BLaER1 (cell line): ENCODE data around the gene C1orf141.
"Not testable (repeated sequence)": the region's sequence is repeated elsewhere in the genome, so short reads cannot be mapped to it uniquely, and the experiment has no call there.

ENCODE experiments used
- H3K27ac ChIP-seq: shearing (Covaris generic); formaldehyde crosslinking; 2 replicates; pipeline ENCODE4 v1.8.1; 2022
- H3K27me3 ChIP-seq: shearing (Covaris generic); formaldehyde crosslinking; 2 replicates; pipeline ENCODE4 v1.8.1; 2022
- H3K36me3 ChIP-seq: shearing (Covaris generic); formaldehyde crosslinking; 2 replicates; pipeline ENCODE4 v1.8.1; 2022
- H3K4me1 ChIP-seq: shearing (Covaris generic); formaldehyde crosslinking; 2 replicates; pipeline ENCODE4 v1.8.1; 2022
- H3K4me2 ChIP-seq: shearing (Covaris generic); formaldehyde crosslinking; 2 replicates; pipeline ENCODE4 v1.8.1; 2022
- H3K4me3 ChIP-seq: shearing (Covaris generic); formaldehyde crosslinking; 2 replicates; pipeline ENCODE4 v1.8.1; 2022
- H3K9ac ChIP-seq: shearing (Covaris generic); formaldehyde crosslinking; 2 replicates; pipeline ENCODE4 v1.8.1; 2022
- H3K9me3 ChIP-seq: shearing (Covaris generic); formaldehyde crosslinking; 2 replicates; pipeline ENCODE4 v1.8.1; 2022
- H4K20me1 ChIP-seq: shearing (Covaris generic); formaldehyde crosslinking; 2 replicates; pipeline ENCODE4 v1.8.1; 2022
- Cebpa-rat ChIP-seq: shearing (Covaris generic); IDR thresholded peaks from 2 replicates; pipeline ENCODE4 v1.8.1; 2022

C1orf141 gene

GRCh38 chr1:67097305-67097704 is 37.5 kb downstream of the C1orf141 start:
- Histone ChIP-seq H3K27ac (no peak overlapping the region), H3K4me1 (no peaks in the 10 kb centered on the region), H3K9ac (no peak overlapping the region), H3K4me2 (no peak overlapping the region), H3K27me3 (no peaks in the 10 kb centered on the region), H3K4me3 (no peak overlapping the region), H3K9me3 (no peaks in the 10 kb centered on the region), H4K20me1 (no peaks in the 10 kb centered on the region), H3K36me3 (no peaks in the 10 kb centered on the region)
- no peak for TF ChIP-seq Cebpa-rat

- Histone ChIP-seq H3K4me1 (no peaks in the 10 kb centered on the region), H4K20me1 (no peaks in the 10 kb centered on the region), H3K9me3 (0 out of 2 replicates have a peak, but pooled peaks cover 8% of the 10 kb centered on the region), H3K9ac (no peak overlapping the region), H3K36me3 (no peaks in the 10 kb centered on the region), H3K4me3 (no peak overlapping the region), H3K4me2 (no peak overlapping the region), H3K27ac (no peak overlapping the region), H3K27me3 (no peaks in the 10 kb centered on the region)
- no peak for TF ChIP-seq Cebpa-rat
These were observed 40.6 kb downstream of the C1orf141 start for GRCh38 chr1:67094191-67094590.

GRCh38 chr1:67089685-67090208 is 45.0 kb downstream of the C1orf141 start:
- H3K36me3 ChIP-seq, result no peaks in the 10 kb centered on the region
- no peak overlapping the region for H3K4me3 ChIP-seq
- H3K9me3 ChIP-seq, result 0 out of 2 replicates have a peak, but pooled peaks cover 8% of the 10 kb centered on the region
- H3K9ac ChIP-seq, result no peak overlapping the region
- H3K27ac ChIP-seq, result no peak overlapping the region
- no peaks in the 10 kb centered on the region for H3K27me3 ChIP-seq
- H3K4me1 ChIP-seq, result no peaks in the 10 kb centered on the region
- no peak for TF ChIP-seq Cebpa-rat
- H3K4me2 ChIP-seq, result no peak overlapping the region
- no peaks in the 10 kb centered on the region for H4K20me1 ChIP-seq

- TF ChIP-seq Cebpa-rat, result no peak
- H3K27me3 ChIP-seq, result no peaks in the 10 kb centered on the region
- H3K9me3 ChIP-seq, result 0 out of 2 replicates have a peak, but pooled peaks cover 8% of the 10 kb centered on the region
- H3K4me2 ChIP-seq, result no peak overlapping the region
- no peak overlapping the region for H3K4me3 ChIP-seq
- H3K9ac ChIP-seq, result no peak overlapping the region
- H3K4me1 ChIP-seq, result no peaks in the 10 kb centered on the region
- H3K36me3 ChIP-seq, result no peaks in the 10 kb centered on the region
- H3K27ac ChIP-seq, result no peak overlapping the region
- H4K20me1 ChIP-seq, result no peaks in the 10 kb centered on the region
These were observed 46.3 kb downstream of the C1orf141 start for GRCh38 chr1:67088440-67088839.

GRCh38 chr1:67085326-67085725 is 49.4 kb downstream of the C1orf141 start:
- Histone ChIP-seq H3K36me3 (no peaks in the 10 kb centered on the region), H3K9ac (no peak overlapping the region), H3K4me1 (no peaks in the 10 kb centered on the region), H3K27ac (no peak overlapping the region), H3K9me3 (0 out of 2 replicates have a peak, but pooled peaks cover 8% of the 10 kb centered on the region), H4K20me1 (no peaks in the 10 kb centered on the region), H3K27me3 (no peaks in the 10 kb centered on the region), H3K4me3 (no peak overlapping the region), H3K4me2 (no peak overlapping the region)
- no peak for TF ChIP-seq Cebpa-rat

- Histone ChIP-seq H3K4me2 (no peak overlapping the region), H3K4me3 (no peak overlapping the region), H3K9ac (no peak overlapping the region), H3K36me3 (no peaks in the 10 kb centered on the region), H4K20me1 (no peaks in the 10 kb centered on the region), H3K9me3 (0 out of 2 replicates have a peak, but pooled peaks cover 3% of the 10 kb centered on the region), H3K27me3 (no peaks in the 10 kb centered on the region), H3K4me1 (no peaks in the 10 kb centered on the region), H3K27ac (no peak overlapping the region)
- no peak for TF ChIP-seq Cebpa-rat
These were observed 49.9 kb downstream of the C1orf141 start for GRCh38 chr1:67084765-67085318.

GRCh38 chr1:67078291-67078690 is 56.5 kb downstream of the C1orf141 start:
- no peak for TF ChIP-seq Cebpa-rat
- no peak overlapping the region for H3K27ac ChIP-seq
- no peaks in the 10 kb centered on the region for H3K36me3 ChIP-seq
- no peak overlapping the region for H3K4me2 ChIP-seq
- no peaks in the 10 kb centered on the region for H3K27me3 ChIP-seq
- no peak overlapping the region for H3K9ac ChIP-seq
- H4K20me1 ChIP-seq, result no peaks in the 10 kb centered on the region
- no peak overlapping the region for H3K4me3 ChIP-seq
- no peaks in the 10 kb centered on the region for H3K4me1 ChIP-seq
- H3K9me3 ChIP-seq, result peaks cover 7% of the 10 kb centered on the region; the same call in 1 of the 2 replicates

- Histone ChIP-seq H3K27me3 (no peaks in the 10 kb centered on the region), H3K4me1 (no peaks in the 10 kb centered on the region), H3K9me3 (peaks cover 7% of the 10 kb centered on the region; the same call in 1 of the 2 replicates), H3K27ac (no peak overlapping the region), H3K36me3 (no peaks in the 10 kb centered on the region), H3K9ac (no peak overlapping the region), H3K4me3 (no peak overlapping the region), H4K20me1 (no peaks in the 10 kb centered on the region), H3K4me2 (no peak overlapping the region)
- TF ChIP-seq Cebpa-rat, result no peak
These were observed 57.2 kb downstream of the C1orf141 start for GRCh38 chr1:67077593-67077992.

- Histone ChIP-seq H3K4me3 (no peak overlapping the region), H3K36me3 (no peaks in the 10 kb centered on the region), H3K9ac (no peak overlapping the region), H3K4me2 (no peak overlapping the region), H3K27ac (no peak overlapping the region), H3K4me1 (no peaks in the 10 kb centered on the region), H3K27me3 (no peaks in the 10 kb centered on the region), H4K20me1 (no peaks in the 10 kb centered on the region), H3K9me3 (peaks cover 28% of the 10 kb centered on the region)
- no peak for TF ChIP-seq Cebpa-rat
These were observed 62.0 kb downstream of the C1orf141 start for GRCh38 chr1:67072749-67073148.

- peaks cover 35% of the 10 kb centered on the region for H3K9me3 ChIP-seq
- H3K27me3 ChIP-seq, H3K4me3 ChIP-seq, H3K36me3 ChIP-seq, H3K4me1 ChIP-seq, H3K4me2 ChIP-seq, H4K20me1 ChIP-seq, H3K9ac ChIP-seq, H3K27ac ChIP-seq: not testable (repeated sequence)
These were observed 67.1 kb downstream of the C1orf141 start for GRCh38 chr1:67067655-67068054.

GRCh38 chr1:67062412-67062811 is 72.4 kb downstream of the C1orf141 start:
- TF ChIP-seq Cebpa-rat, result no peak
- no peaks in the 10 kb centered on the region for H3K36me3 ChIP-seq
- no peaks in the 10 kb centered on the region for H3K4me1 ChIP-seq
- peaks cover 11% of the 10 kb centered on the region for H3K9me3 ChIP-seq
- H3K27ac ChIP-seq, result no peak overlapping the region
- no peaks in the 10 kb centered on the region for H3K27me3 ChIP-seq
- no peak overlapping the region for H3K9ac ChIP-seq
- no peak overlapping the region for H3K4me2 ChIP-seq
- no peaks in the 10 kb centered on the region for H4K20me1 ChIP-seq
- no peak overlapping the region for H3K4me3 ChIP-seq
